HepG2 (cell line): Measurements from ENCODE around the gene TOE1. TPM values are rescaled to one million over a fixed set of nuclear protein-coding genes. Genes with fewer than 3 reads are reported as not detected.

Source experiments
- ATAC-seq: fragments of 200-7000 bp; cut with Tn5 transposase; 3 replicates; pipeline ENCODE4 v1.9.1; 2020; ENCODE audit warnings: mild to moderate bottlenecking, moderate library complexity
- BruUV-seq: library from RNA; stranded (reverse); fragments of 400-500 nt; replicated peaks from 2 replicates; lab custom pipeline; 2021; lab: Mats Ljungman, UMichigan
- CTCF ChIA-PET: fragments of 300-600 bp; formaldehyde crosslinking; extraction: SDS; loops from one replicate; lab custom pipeline; 2021; ENCODE audit warnings: low total read pairs, inconsistent platforms, low intra/inter-chr PET ratio; lab: Yijun Ruan, JAX
- POLR2A ChIA-PET: fragments of 350-600 bp; sonication (Branson Sonifier 250); formaldehyde crosslinking; loops from one replicate; lab custom pipeline; 2020; ENCODE audit warnings: antibody characterized with exemption, inconsistent platforms; lab: Yijun Ruan, JAX
- DNase-seq: peaks from one replicate; pipeline ENCODE4 v3.0.0-alpha.2; 2015; ENCODE audit warnings: low spot score
- FAIRE-seq: peaks from 3 replicates; lab custom pipeline; 2011; peaks lifted over from hg19 to GRCh38; lab: Jason Lieb, UNC
- H2AFZ ChIP-seq: one replicate; pipeline ENCODE4 v1.6.1; 2011; ENCODE audit warnings: low read length, inconsistent platforms
- H3K27ac ChIP-seq: fragments of 300-600 bp; 3 replicates; pipeline ENCODE4 v1.8.0; 2011; ENCODE audit warnings: mixed run types, mild to moderate bottlenecking, mixed read lengths, low read length, inconsistent platforms; ENCODE audit not compliant: insufficient read depth; ENCODE audit errors: extremely low read length
- H3K27me3 ChIP-seq, 2 experiments: fragments of 200-600 bp in 1 of 2; 2 replicates in 1 of 2; 3 replicates in 1 of 2; pipeline versions ENCODE4 v1.6.0 to v1.8.0; 2011; ENCODE audit warnings: low read length in 2 of 2, mild to moderate bottlenecking in 2 of 2, moderate library complexity in 2 of 2, inconsistent platforms in 1 of 2; ENCODE audit not compliant: insufficient read depth in 2 of 2, control insufficient read depth in 1 of 2
- H3K36me3 ChIP-seq, 2 experiments: fragments of 200-600 bp in 1 of 2; replicated peaks in 1 of 2; 2 replicates in 1 of 2; 3 replicates in 1 of 2; pipeline versions ENCODE4 v1.5.1 to v1.8.0; 2011; ENCODE audit warnings: low read length in 2 of 2, inconsistent platforms in 1 of 2; ENCODE audit not compliant: insufficient read depth in 2 of 2, control insufficient read depth in 1 of 2
- H3K4me1 ChIP-seq: 2 replicates; pipeline ENCODE4 v1.5.1; 2012; ENCODE audit warnings: low read length, inconsistent platforms; ENCODE audit not compliant: insufficient read depth
- H3K4me2 ChIP-seq: 2 replicates; pipeline ENCODE4 v1.6.0; 2011; ENCODE audit warnings: low read depth, low read length, inconsistent platforms
- H3K4me3 ChIP-seq, 3 experiments: fragments of 200-600 bp in 1 of 3; sonication (generic), shearing (Covaris generic) in 1 of 3; replicated peaks in 1 of 3; 2 replicates each; pipeline ENCODE4 v1.5.1; 2011 to 2016; ENCODE audit warnings: low read length in 3 of 3, inconsistent platforms in 2 of 3, low read depth in 2 of 3, mild to moderate bottlenecking in 2 of 3, control low read depth in 1 of 3, mixed read lengths in 1 of 3; ENCODE audit not compliant: insufficient read depth in 1 of 3
- H3K79me2 ChIP-seq: one replicate; pipeline ENCODE4 v1.6.1; 2011; ENCODE audit warnings: low read length, inconsistent platforms; ENCODE audit not compliant: insufficient read depth
- H3K9ac ChIP-seq: 2 replicates; pipeline ENCODE4 v1.6.0; 2011; ENCODE audit warnings: mild to moderate bottlenecking, low read depth, low read length, inconsistent platforms; ENCODE audit not compliant: insufficient read depth
- H3K9me3 ChIP-seq: 2 replicates; pipeline ENCODE4 v1.5.1; 2012; ENCODE audit warnings: mild to moderate bottlenecking, low read length
- H4K20me1 ChIP-seq: 2 replicates; pipeline ENCODE4 v1.6.0; 2011; ENCODE audit warnings: inconsistent platforms, mild to moderate bottlenecking, low read length, moderate library complexity; ENCODE audit not compliant: insufficient read depth
- ASH2L ChIP-seq: fragments of 300-600, 200-600 bp; sonication (generic); IDR thresholded peaks from 2 replicates; pipeline ENCODE4 v1.7.0; 2017; ENCODE audit warnings: low read depth, mild to moderate bottlenecking, moderate library complexity, mixed read lengths, low read length; ENCODE audit not compliant: insufficient read length
- CCAR2 ChIP-seq: fragments of 200-400 bp; formaldehyde crosslinking; optimal IDR thresholded peaks from 2 replicates; pipeline ENCODE3; 2018; ENCODE audit warnings: low read depth, mild to moderate bottlenecking, low read length, moderate library complexity
- ELF4 ChIP-seq: sonication (generic); formaldehyde crosslinking; IDR thresholded peaks from 2 replicates; pipeline ENCODE4 v1.5.0; 2020; ENCODE audit warnings: missing genetic modification reagents, mild to moderate bottlenecking, moderate library complexity, borderline replicate concordance
- GATAD2A ChIP-seq: IDR thresholded peaks from 2 replicates; pipeline ENCODE4 v1.6.1; 2016
- PHF8 ChIP-seq: sonication (generic); formaldehyde crosslinking; IDR thresholded peaks from 2 replicates; pipeline ENCODE4 v1.5.0; 2020; ENCODE audit warnings: missing genetic modification reagents
- SETDB1 ChIP-seq: sonication (generic); formaldehyde crosslinking; IDR thresholded peaks from 2 replicates; pipeline ENCODE4 v1.5.1; 2020; ENCODE audit warnings: missing genetic modification reagents, mild to moderate bottlenecking, borderline replicate concordance
- SKI ChIP-seq: fragments of 450-650 bp; IDR thresholded peaks from one replicate; pipeline ENCODE4 v1.6.1; 2018; ENCODE audit warnings: mild to moderate bottlenecking; ENCODE audit not compliant: partially characterized antibody
- SOX13 ChIP-seq, 3 experiments: fragments of 450-650 bp in 1 of 3; sonication (generic) in 1 of 3; formaldehyde crosslinking in 1 of 3; IDR thresholded peaks in 2 of 3; conservative IDR thresholded peaks in 1 of 3; 2 replicates each; pipeline versions ENCODE4 v1.5.0 to v1.6.1; 2016 to 2020; ENCODE audit warnings: antibody characterized with exemption in 1 of 3, mild to moderate bottlenecking in 1 of 3, missing compliant biosample characterization in 1 of 3, missing genetic modification reagents in 1 of 3, moderate library complexity in 1 of 3
- ZNF224 ChIP-seq: sonication (generic); formaldehyde crosslinking; IDR thresholded peaks from 2 replicates; pipeline ENCODE4 v1.5.0; 2020; ENCODE audit warnings: mild to moderate bottlenecking, missing genetic modification reagents
- ZNF264 ChIP-seq: sonication (generic); formaldehyde crosslinking; IDR thresholded peaks from 2 replicates; pipeline ENCODE4 v1.4.0; 2020; ENCODE audit warnings: missing genetic modification reagents
- ZNF510 ChIP-seq: sonication (generic); formaldehyde crosslinking; IDR thresholded peaks from 2 replicates; pipeline ENCODE4 v1.4.0; 2020; ENCODE audit warnings: low read depth, mild to moderate bottlenecking, missing genetic modification reagents
- ZNF557 ChIP-seq: sonication (generic); formaldehyde crosslinking; IDR thresholded peaks from 2 replicates; pipeline ENCODE4 v1.4.0; 2020; ENCODE audit warnings: missing genetic modification reagents
- WGBS: methylation state at CpG from one replicate; pipeline ENCODE4 v1.1.6; 2017; ENCODE audit warnings: low lambda C conversion rate; 5-methylcytosine and 5-hydroxymethylcytosine counted together
- in situ Hi-C: cut with HindIII; loops from 2 replicates; pipeline ENCODE4 v1.10.0; 2017; ENCODE audit warnings: low pct_unique_long_range_greater_than_20kb; ENCODE audit not compliant: extremely low pct_ligation_motif_present
- intact Hi-C: fragments of 100-400 bp; cut with micrococcal nuclease; formaldehyde crosslinking; loops from one replicate; pipeline ENCODE4 v1.10.0; 2022; ENCODE audit not compliant: unreplicated experiment
- polyA plus RNA-seq, 8 experiments: library from polyadenylated mRNA; depleted of rRNA in 3 of 8; stranded (reverse) in 7 of 8; unstranded in 1 of 8; fragments of >200 nt; fragmentation: Illumina TruSeq in 4 of 8; extraction: Trizol in 4 of 8; gene quantifications; 2 replicates each; pipeline versions ENCODE4 v1.2.1 to v1.2.3, GENCODE V29; 2011 to 2016; ENCODE audit warnings: low read depth in 4 of 8, missing spikeins in 1 of 8, mixed read lengths in 1 of 8; ENCODE audit not compliant: insufficient read depth in 1 of 8
- total RNA-seq, 5 experiments: library from RNA; depleted of rRNA; stranded (reverse); fragments of >200 nt; fragmentation: Illumina TruSeq; extraction: Trizol; gene quantifications; 2 replicates each; pipeline ENCODE4 v1.2.3, GENCODE V29; 2016; ENCODE audit warnings: low read depth in 1 of 5
- TF ChIP-seq, protein P1 (sequence below), 2 experiments: IDR thresholded peaks; 2 replicates each; pipeline ENCODE4 v1.6.1; 2011 to 2012; ENCODE audit warnings: low read length in 2 of 2, borderline replicate concordance in 1 of 2, low read depth in 1 of 2, mild to moderate bottlenecking in 1 of 2, moderate library complexity in 1 of 2
- TF ChIP-seq, protein P2 (sequence below): sonication (generic); formaldehyde crosslinking; IDR thresholded peaks from 2 replicates; pipeline ENCODE4 v1.4.0; 2020; ENCODE audit warnings: missing genetic modification reagents, borderline replicate concordance

TOE1 gene
- total and polyA plus RNA-seq, 2 of the 13 experiments (the other 11 are each of a cell fraction or from before 2014, with no cell fraction given), result 14.1 to 19.0 TPM

DNA sequence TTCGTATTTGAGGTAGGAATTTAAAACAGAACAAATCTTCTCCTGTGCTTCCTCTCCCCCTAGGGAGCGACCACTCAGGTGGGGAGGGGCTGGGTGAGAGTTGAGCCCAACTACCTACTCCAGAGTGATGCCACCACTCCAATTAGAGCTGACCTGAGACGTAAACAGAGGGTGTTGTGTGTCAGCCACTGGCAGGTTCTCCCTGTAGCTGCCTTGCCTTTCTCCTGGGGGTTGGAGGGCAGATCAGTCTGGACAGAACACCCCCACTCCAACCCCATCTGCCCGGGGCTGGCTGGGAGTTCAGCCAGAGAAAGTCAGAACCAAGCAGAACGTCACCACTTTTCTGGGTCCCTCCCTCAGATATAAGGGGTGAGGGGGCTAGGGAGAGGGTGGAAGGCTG is 11.3 kb upstream of the TOE1 start (continued):
- TF ChIP-seq, protein P1, sequence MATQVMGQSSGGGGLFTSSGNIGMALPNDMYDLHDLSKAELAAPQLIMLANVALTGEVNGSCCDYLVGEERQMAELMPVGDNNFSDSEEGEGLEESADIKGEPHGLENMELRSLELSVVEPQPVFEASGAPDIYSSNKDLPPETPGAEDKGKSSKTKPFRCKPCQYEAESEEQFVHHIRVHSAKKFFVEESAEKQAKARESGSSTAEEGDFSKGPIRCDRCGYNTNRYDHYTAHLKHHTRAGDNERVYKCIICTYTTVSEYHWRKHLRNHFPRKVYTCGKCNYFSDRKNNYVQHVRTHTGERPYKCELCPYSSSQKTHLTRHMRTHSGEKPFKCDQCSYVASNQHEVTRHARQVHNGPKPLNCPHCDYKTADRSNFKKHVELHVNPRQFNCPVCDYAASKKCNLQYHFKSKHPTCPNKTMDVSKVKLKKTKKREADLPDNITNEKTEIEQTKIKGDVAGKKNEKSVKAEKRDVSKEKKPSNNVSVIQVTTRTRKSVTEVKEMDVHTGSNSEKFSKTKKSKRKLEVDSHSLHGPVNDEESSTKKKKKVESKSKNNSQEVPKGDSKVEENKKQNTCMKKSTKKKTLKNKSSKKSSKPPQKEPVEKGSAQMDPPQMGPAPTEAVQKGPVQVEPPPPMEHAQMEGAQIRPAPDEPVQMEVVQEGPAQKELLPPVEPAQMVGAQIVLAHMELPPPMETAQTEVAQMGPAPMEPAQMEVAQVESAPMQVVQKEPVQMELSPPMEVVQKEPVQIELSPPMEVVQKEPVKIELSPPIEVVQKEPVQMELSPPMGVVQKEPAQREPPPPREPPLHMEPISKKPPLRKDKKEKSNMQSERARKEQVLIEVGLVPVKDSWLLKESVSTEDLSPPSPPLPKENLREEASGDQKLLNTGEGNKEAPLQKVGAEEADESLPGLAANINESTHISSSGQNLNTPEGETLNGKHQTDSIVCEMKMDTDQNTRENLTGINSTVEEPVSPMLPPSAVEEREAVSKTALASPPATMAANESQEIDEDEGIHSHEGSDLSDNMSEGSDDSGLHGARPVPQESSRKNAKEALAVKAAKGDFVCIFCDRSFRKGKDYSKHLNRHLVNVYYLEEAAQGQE (IDR thresholded peaks at IDR 0.05; ENCODE audit: borderline replicate concordance in 1 of 2, low read depth in 1 of 2, low read length in 2 of 2), result no peak
- no peak for TF ChIP-seq SKI
- TF ChIP-seq ZNF557 (CRISPR knock-in tag), result no peak
- no peak for TF ChIP-seq ZNF224 (CRISPR knock-in tag)
- no peak for TF ChIP-seq PHF8 (CRISPR knock-in tag)
- no peak for TF ChIP-seq ZNF510 (CRISPR knock-in tag)

DNA sequence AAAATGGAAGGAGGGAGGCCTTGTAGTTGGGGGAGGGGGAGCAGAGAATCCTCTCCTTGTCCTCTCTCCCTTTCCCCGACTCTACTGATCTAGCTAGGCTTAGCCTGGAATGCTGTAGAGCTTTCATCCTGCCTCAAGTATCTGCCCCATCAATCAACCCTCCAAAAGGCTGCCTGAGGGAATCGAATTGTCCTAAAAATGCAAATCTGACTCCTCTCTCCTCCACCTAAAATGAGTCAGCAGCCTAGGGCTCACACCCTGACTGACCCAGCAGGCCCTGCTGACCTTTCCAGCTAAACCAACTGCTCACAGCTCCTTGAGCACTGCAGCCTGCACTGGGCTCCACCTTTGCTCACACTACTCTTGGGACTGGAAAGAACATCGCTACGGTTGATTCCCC is 10.5 kb upstream of the TOE1 start:
- intact Hi-C loops, result no loop called here
- FAIRE-seq (no peak), ATAC-seq (no peak), DNase-seq (no peak)
- H3K4me3 ChIP-seq, result no peak overlapping the region
- no peak overlapping the region for H3K27ac ChIP-seq
- H3K4me1 ChIP-seq, result peaks cover 5% of the 10 kb centered on the region
- H2AFZ ChIP-seq, result no peak overlapping the region
- no peak overlapping the region for H3K4me2 ChIP-seq
- no peak overlapping the region for H3K9ac ChIP-seq
- H3K79me2 ChIP-seq, result no peaks in the 10 kb centered on the region
- 92% methylated on average over 2 of the region's 4 CpGs for WGBS
- in situ Hi-C loops, result no loop called here
- H3K9me3 ChIP-seq, result no peaks in the 10 kb centered on the region
- no peaks in the 10 kb centered on the region for H3K27me3 ChIP-seq
- TF ChIP-seq CCAR2, result no peak
- TF ChIP-seq ZNF264 (CRISPR knock-in tag), result no peak
- no peak for TF ChIP-seq ELF4 (CRISPR knock-in tag)
- TF ChIP-seq GATAD2A, result no peak
- TF ChIP-seq SOX13 (IDR thresholded peaks at IDR 0.05), result no peak
- TF ChIP-seq SOX13 (CRISPR knock-in tag; conservative IDR thresholded peaks at IDR 0.05 in 1 of 2, IDR thresholded peaks at IDR 0.05 in 1 of 2), result no peak
- TF ChIP-seq ASH2L, result no peak
- TF ChIP-seq, protein P2, sequence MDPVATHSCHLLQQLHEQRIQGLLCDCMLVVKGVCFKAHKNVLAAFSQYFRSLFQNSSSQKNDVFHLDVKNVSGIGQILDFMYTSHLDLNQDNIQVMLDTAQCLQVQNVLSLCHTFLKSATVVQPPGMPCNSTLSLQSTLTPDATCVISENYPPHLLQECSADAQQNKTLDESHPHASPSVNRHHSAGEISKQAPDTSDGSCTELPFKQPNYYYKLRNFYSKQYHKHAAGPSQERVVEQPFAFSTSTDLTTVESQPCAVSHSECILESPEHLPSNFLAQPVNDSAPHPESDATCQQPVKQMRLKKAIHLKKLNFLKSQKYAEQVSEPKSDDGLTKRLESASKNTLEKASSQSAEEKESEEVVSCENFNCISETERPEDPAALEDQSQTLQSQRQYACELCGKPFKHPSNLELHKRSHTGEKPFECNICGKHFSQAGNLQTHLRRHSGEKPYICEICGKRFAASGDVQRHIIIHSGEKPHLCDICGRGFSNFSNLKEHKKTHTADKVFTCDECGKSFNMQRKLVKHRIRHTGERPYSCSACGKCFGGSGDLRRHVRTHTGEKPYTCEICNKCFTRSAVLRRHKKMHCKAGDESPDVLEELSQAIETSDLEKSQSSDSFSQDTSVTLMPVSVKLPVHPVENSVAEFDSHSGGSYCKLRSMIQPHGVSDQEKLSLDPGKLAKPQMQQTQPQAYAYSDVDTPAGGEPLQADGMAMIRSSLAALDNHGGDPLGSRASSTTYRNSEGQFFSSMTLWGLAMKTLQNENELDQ (CRISPR knock-in tag), result no peak
- TF ChIP-seq SETDB1, result no peak
- ChIA-PET POLR2A (interaction anchor here (2.4 kb wide), 1 partner anchor 11 kb away, joined by 13 read pairs; the partner anchor contains the start of genes MUTYH and TOE1), CTCF (no interaction called here)
- H3K36me3 ChIP-seq, result peaks cover 2 to 26% of the 10 kb centered on the region in 2 experiments; a peak in 4 of 5 replicates
- no peaks in the 10 kb centered on the region for H4K20me1 ChIP-seq
- no TSS peak for BruUV-seq
